ENCODE results near the gene SFI1.

GRCh38 chr22:31533374-31533773 is 37.0 kb downstream of the SFI1 start:
- TF ChIP-seq, protein P1, sequence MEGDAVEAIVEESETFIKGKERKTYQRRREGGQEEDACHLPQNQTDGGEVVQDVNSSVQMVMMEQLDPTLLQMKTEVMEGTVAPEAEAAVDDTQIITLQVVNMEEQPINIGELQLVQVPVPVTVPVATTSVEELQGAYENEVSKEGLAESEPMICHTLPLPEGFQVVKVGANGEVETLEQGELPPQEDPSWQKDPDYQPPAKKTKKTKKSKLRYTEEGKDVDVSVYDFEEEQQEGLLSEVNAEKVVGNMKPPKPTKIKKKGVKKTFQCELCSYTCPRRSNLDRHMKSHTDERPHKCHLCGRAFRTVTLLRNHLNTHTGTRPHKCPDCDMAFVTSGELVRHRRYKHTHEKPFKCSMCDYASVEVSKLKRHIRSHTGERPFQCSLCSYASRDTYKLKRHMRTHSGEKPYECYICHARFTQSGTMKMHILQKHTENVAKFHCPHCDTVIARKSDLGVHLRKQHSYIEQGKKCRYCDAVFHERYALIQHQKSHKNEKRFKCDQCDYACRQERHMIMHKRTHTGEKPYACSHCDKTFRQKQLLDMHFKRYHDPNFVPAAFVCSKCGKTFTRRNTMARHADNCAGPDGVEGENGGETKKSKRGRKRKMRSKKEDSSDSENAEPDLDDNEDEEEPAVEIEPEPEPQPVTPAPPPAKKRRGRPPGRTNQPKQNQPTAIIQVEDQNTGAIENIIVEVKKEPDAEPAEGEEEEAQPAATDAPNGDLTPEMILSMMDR (IDR thresholded peaks at IDR 0.05 in 2 of 3, conservative IDR thresholded peaks at IDR 0.05 in 1 of 3; ENCODE audit: borderline replicate concordance in 1 of 3, insufficient read depth in 1 of 3, low read depth in 2 of 3, low read length in 2 of 3) = no peak
- no peak for TF ChIP-seq RAD21 (IDR thresholded peaks at IDR 0.05; ENCODE audit: low read depth)
- TF ChIP-seq FOSL1 (IDR thresholded peaks at IDR 0.05; ENCODE audit: low read depth) = no peak
- TF ChIP-seq ZNF274 (IDR thresholded peaks at IDR 0.05; ENCODE audit: low read depth, low read length) = no peak
- TF ChIP-seq POLR2AphosphoS5 (IDR thresholded peaks at IDR 0.05; ENCODE audit: low read depth, low read length) = no peak
- TF ChIP-seq JUND (IDR thresholded peaks at IDR 0.05) = no peak
- TF ChIP-seq POLR2A (IDR thresholded peaks at IDR 0.05; ENCODE audit: borderline replicate concordance, extremely low read depth, insufficient read depth, insufficient read length) = no peak
- no peak for TF ChIP-seq EGR1 (IDR thresholded peaks at IDR 0.05; ENCODE audit: low read depth)
- TF ChIP-seq ZBTB33 (IDR thresholded peaks at IDR 0.05; ENCODE audit: extremely low read depth, insufficient replicate concordance, low read length) = no peak
- TF ChIP-seq EZH2phosphoT487 (IDR thresholded peaks at IDR 0.05; ENCODE audit: borderline replicate concordance) = no peak
- TF ChIP-seq, protein P2, sequence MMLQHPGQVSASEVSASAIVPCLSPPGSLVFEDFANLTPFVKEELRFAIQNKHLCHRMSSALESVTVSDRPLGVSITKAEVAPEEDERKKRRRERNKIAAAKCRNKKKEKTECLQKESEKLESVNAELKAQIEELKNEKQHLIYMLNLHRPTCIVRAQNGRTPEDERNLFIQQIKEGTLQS (IDR thresholded peaks at IDR 0.05) = no peak

Measured in HCT116 (cell line).